ENCODE data around the gene DDN.

Gene DDN

DNA sequence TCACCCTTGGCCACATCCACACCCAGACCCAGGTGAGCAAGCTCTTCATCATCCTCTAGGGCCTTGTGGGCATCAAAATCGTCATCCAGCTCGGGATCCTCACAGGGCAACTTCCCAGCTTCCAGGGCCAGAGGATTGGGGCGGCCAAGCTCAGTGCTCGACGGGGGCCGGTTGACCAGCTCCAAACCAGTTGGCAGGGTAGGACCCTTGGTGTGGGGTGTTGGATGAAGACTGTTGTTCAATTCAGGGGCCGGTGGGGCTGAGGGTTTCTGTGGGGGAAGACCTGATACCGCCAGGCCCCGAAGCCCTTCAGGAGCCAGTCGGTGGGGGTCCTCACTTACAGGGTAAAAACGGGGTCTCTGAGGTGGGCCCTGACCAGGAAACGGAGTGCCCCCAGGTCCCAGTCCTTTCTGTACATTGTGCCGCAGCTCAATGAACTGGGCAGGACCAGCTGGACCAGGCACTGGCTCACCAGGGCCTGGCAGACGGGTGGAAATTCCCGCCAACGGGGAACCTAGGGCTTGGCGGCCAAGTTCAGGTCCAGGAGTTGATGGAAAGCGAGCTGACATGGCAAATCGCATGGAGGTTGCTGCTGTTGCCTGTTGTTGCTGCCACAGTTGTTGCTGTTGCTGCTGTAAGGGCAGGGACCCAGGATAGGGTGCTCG is 39.2 kb upstream of the DDN start:
- H3K9ac ChIP-seq (ENCODE audit: low read depth, low read length), result no peak overlapping the region
- peaks cover 98% of the 10 kb centered on the region for H3K36me3 ChIP-seq (ENCODE audit: insufficient read depth, low read depth, low read length)
- H3K9me3 ChIP-seq (ENCODE audit: insufficient read depth, low read depth, low read length), result no peaks in the 10 kb centered on the region
- no peaks in the 10 kb centered on the region for H3K4me1 ChIP-seq (ENCODE audit: insufficient read depth, low read length)
- H3K27me3 ChIP-seq (ENCODE audit: insufficient read depth, low read length), result no peaks in the 10 kb centered on the region
- H3K4me3 ChIP-seq (ENCODE audit: low read length), result no peak overlapping the region
- no peak overlapping the region for H3K27ac ChIP-seq (ENCODE audit: low read length)

DNA sequence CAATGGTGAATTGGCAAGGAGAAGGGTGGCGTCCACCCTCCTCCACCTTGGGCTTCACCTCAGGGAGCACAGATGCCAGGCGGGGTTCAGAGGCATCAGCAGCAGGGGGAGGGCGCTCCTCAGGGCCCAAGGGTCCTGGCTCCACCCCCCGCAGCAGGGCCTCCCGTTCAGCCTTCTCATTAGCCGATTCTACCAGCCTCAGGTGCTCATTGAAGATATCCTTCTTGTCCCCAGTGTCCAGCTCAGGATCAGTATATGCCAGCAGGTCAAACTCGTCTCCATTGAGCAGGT is 38.7 kb upstream of the DDN start:
- Histone ChIP-seq H3K27ac (ENCODE audit: low read length) (no peak overlapping the region), H3K36me3 (ENCODE audit: insufficient read depth, low read depth, low read length) (peaks cover 98% of the 10 kb centered on the region)

DNA sequence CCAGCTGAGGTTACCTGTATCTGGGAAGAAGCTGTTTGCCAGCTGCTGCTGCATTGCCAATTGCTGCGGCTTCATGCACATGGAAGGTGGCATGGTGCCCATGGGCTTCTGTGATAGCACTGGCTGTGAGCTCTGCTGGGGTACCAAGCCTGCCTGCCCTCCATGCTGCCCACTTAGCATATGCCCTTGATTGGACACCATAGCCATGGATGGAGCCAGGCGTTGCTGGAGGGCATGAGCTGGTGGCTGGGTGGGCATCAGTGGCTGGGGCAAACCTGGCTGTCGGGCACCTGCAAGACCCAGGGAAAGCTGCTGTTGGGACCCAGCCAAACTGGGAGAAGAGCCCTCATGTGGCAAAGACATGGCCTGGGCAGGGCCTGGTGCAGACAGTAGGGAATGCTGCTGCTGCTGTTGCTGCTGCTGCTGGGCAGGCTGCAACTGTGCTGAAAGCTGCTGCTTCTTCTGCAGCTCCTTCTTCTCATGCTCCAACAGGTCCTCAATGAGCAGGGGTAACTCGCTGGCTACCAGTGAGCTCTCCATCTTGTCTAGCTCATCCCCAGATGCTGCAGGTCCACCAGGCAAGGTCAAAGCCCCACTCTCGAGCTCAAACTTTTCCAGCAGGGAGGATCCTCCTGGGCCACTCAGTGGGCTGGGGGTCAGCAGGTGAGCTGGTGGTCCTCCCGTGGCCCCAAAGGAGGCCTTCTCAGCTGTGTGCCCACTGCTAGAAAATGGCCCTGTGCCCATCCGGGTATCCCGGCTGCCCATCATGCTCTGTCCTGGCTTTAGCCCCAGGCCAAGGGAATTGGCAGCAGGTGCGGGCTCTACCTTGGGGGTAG is 38.2 kb upstream of the DDN start:
- H3K36me3 ChIP-seq (ENCODE audit: insufficient read depth, low read depth, low read length), result peaks cover 98% of the 10 kb centered on the region
- no peak overlapping the region for H3K27ac ChIP-seq (ENCODE audit: low read length)
- no peaks in the 10 kb centered on the region for H3K4me1 ChIP-seq (ENCODE audit: insufficient read depth, low read length)
- H3K27me3 ChIP-seq (ENCODE audit: insufficient read depth, low read length), result no peaks in the 10 kb centered on the region
- no peak overlapping the region for H3K9ac ChIP-seq (ENCODE audit: low read depth, low read length)
- H3K9me3 ChIP-seq (ENCODE audit: insufficient read depth, low read depth, low read length), result no peaks in the 10 kb centered on the region
- H3K4me3 ChIP-seq (ENCODE audit: low read length), result no peak overlapping the region

More for the DNA sequence above, 38.7 kb upstream of the DDN start:
- Histone ChIP-seq H3K9me3 (ENCODE audit: insufficient read depth, low read depth, low read length) (no peaks in the 10 kb centered on the region), H3K4me3 (ENCODE audit: low read length) (no peak overlapping the region), H3K9ac (ENCODE audit: low read depth, low read length) (no peak overlapping the region), H3K27me3 (ENCODE audit: insufficient read depth, low read length) (no peaks in the 10 kb centered on the region), H3K4me1 (ENCODE audit: insufficient read depth, low read length) (no peaks in the 10 kb centered on the region)

DNA sequence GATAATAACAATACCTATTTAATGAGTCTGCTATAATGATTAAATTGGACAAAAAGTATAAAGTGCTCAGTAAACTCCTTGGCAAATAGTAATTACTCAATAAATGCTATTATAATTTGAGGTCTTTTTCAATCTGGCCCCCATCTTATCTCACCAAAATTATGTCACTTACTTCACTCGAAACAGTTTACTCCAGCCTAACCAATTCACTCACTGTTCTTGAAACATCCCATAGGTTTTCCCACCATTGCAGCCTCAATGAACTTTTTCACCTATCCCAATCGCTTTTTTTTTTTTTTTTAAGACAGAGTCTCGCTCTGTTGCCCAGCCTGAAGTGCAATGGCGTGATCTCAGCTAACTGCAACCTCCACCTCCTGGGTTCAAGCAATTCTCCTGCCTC is 36.9 kb upstream of the DDN start:
- Histone ChIP-seq H3K27me3 (ENCODE audit: insufficient read depth, low read length) (no peaks in the 10 kb centered on the region), H3K36me3 (ENCODE audit: insufficient read depth, low read depth, low read length) (peaks cover 98% of the 10 kb centered on the region), H3K9ac (ENCODE audit: low read depth, low read length) (no peak overlapping the region), H3K27ac (ENCODE audit: low read length) (no peak overlapping the region), H3K4me1 (ENCODE audit: insufficient read depth, low read length) (no peaks in the 10 kb centered on the region), H3K9me3 (ENCODE audit: insufficient read depth, low read depth, low read length) (no peaks in the 10 kb centered on the region), H3K4me3 (ENCODE audit: low read length) (no peak overlapping the region)

DNA sequence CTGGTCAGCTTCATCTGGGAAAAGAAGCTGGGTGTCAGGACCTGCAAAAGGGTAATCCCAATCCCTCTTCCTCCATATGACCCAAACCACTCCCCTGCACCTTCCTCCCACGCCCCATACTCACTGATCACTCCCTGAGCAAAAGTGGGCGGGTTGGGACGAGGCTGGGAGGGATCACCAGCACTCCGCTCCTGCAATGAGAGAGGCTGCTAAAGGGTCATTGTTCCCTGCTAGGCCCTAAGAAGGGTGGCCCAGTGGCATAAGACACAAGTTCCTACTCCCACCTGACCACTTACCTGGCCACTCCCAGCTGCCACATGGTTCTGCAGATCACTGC is 35.1 kb upstream of the DDN start:
- H3K27ac ChIP-seq (ENCODE audit: low read length), result no peak overlapping the region
- H3K27me3 ChIP-seq (ENCODE audit: insufficient read depth, low read length), result no peaks in the 10 kb centered on the region
- H3K4me1 ChIP-seq (ENCODE audit: insufficient read depth, low read length), result no peaks in the 10 kb centered on the region
- H3K9me3 ChIP-seq (ENCODE audit: insufficient read depth, low read depth, low read length), result no peaks in the 10 kb centered on the region
- no peak overlapping the region for H3K4me3 ChIP-seq (ENCODE audit: low read length)
- peaks cover 99% of the 10 kb centered on the region for H3K36me3 ChIP-seq (ENCODE audit: insufficient read depth, low read depth, low read length)
- H3K9ac ChIP-seq (ENCODE audit: low read depth, low read length), result no peak overlapping the region

DNA sequence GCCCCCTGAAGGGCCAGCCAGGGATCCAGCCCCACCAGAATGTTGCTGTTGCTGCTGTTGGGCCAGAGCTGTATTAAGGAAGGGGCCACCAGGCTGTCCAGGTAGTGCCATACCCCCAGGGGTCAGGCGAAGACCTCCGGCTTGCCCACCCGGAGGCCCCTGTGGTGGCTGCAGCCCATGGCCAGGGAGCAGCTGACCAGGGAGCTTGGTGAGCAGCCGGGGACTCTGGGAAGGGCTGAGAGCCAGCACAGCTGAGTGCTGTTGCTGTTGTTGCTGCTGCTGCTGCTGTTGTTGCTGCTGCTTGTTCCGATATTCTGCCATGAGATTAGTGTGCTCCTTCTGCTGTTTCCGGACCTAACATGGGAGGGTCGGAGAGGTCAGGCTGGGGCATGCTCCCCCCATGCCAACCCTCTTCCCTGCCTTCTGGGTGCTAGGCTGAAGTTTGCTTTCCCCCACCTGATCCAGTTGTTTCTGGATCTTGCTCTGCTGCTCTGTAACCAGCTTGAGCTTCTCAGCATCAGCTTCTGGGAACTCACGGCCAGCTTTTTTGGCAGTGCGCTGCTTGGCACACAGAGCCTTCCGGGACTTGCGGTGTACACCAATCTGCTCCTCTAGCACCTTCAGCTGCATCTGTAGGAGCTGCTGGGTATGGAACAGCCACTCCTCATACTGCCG is 34.6 kb upstream of the DDN start:
- Histone ChIP-seq H3K9ac (ENCODE audit: low read depth, low read length) (no peak overlapping the region), H3K36me3 (ENCODE audit: insufficient read depth, low read depth, low read length) (peaks cover 99% of the 10 kb centered on the region), H3K4me1 (ENCODE audit: insufficient read depth, low read length) (no peaks in the 10 kb centered on the region), H3K27me3 (ENCODE audit: insufficient read depth, low read length) (no peaks in the 10 kb centered on the region), H3K27ac (ENCODE audit: low read length) (no peak overlapping the region), H3K4me3 (ENCODE audit: low read length) (no peak overlapping the region), H3K9me3 (ENCODE audit: insufficient read depth, low read depth, low read length) (no peaks in the 10 kb centered on the region)

- no peak overlapping the region for H3K4me3 ChIP-seq (ENCODE audit: low read length)
- H3K27ac ChIP-seq (ENCODE audit: low read length), result no peak overlapping the region
- H3K36me3 ChIP-seq (ENCODE audit: insufficient read depth, low read depth, low read length), result peaks cover 99% of the 10 kb centered on the region
- H3K9ac ChIP-seq (ENCODE audit: low read depth, low read length), result no peak overlapping the region
- H3K9me3 ChIP-seq (ENCODE audit: insufficient read depth, low read depth, low read length), result no peaks in the 10 kb centered on the region
- no peaks in the 10 kb centered on the region for H3K27me3 ChIP-seq (ENCODE audit: insufficient read depth, low read length)
- H3K4me1 ChIP-seq (ENCODE audit: insufficient read depth, low read length), result no peaks in the 10 kb centered on the region
Observed at GRCh38 chr12:49032679-49033447, 33.7 kb upstream of the DDN start.

DNA sequence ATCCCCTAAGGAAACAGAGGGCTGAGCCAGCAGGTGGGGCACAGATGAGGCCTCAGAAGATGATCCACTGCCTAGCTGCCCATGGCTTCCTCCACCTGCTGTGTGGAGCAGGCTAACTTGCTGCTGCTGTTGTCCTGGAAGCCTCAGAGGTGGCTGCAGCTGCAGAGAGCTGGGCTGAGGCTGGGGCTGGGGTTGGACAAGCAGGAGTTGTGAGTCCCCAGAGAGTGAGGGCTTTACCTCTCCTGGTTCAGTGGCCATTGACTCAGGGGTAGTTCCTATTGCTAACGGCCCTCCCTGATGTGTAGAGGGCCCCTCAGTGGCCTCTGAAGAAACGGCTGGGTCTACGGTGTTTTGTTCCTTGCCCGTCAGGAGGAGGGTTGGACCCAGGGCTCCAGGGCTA is 33.1 kb upstream of the DDN start:
- no peak overlapping the region for H3K9ac ChIP-seq (ENCODE audit: low read depth, low read length)
- H3K4me3 ChIP-seq (ENCODE audit: low read length), result no peak overlapping the region
- H3K27ac ChIP-seq (ENCODE audit: low read length), result no peak overlapping the region
- H3K9me3 ChIP-seq (ENCODE audit: insufficient read depth, low read depth, low read length), result no peaks in the 10 kb centered on the region
- H3K27me3 ChIP-seq (ENCODE audit: insufficient read depth, low read length), result no peaks in the 10 kb centered on the region
- no peaks in the 10 kb centered on the region for H3K4me1 ChIP-seq (ENCODE audit: insufficient read depth, low read length)
- peaks cover 99% of the 10 kb centered on the region for H3K36me3 ChIP-seq (ENCODE audit: insufficient read depth, low read depth, low read length)

DNA sequence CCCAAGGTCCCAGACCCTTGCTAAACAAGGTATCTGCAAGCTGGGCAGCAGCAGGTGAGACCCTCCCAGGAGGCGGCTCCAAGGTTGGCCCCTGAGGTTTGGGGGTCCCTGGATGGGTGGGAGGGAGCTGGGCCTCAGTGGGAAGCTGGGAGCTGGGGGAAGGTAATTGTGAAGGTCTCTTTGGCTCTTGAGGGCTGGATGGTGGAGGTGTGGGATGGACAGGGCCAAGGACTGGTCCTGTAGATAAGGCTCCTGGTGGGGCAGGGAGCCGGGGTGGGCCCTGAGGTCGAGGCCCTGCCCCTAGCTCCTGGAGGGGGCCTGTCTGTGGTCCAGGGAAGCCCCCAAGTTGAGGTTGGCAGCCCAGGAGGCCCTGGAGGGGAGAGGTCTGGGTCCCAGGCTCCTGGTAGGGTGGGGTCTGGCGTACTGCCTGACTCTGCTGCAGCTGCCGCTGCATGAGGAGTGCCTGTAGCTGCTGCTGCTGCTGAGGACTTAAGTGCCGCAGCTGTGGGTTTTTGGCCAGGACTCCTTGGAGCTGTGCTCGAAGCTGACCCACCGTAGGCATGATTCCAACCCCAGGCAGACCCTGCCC is 32.5 kb upstream of the DDN start:
- Histone ChIP-seq H3K27ac (ENCODE audit: low read length) (no peak overlapping the region), H3K36me3 (ENCODE audit: insufficient read depth, low read depth, low read length) (peaks cover 97% of the 10 kb centered on the region), H3K9ac (ENCODE audit: low read depth, low read length) (no peak overlapping the region), H3K27me3 (ENCODE audit: insufficient read depth, low read length) (no peaks in the 10 kb centered on the region), H3K9me3 (ENCODE audit: insufficient read depth, low read depth, low read length) (no peaks in the 10 kb centered on the region), H3K4me3 (ENCODE audit: low read length) (no peak overlapping the region), H3K4me1 (ENCODE audit: insufficient read depth, low read length) (no peaks in the 10 kb centered on the region)

- Histone ChIP-seq H3K36me3 (ENCODE audit: insufficient read depth, low read depth, low read length) (peaks cover 99% of the 10 kb centered on the region), H3K9ac (ENCODE audit: low read depth, low read length) (no peak overlapping the region), H3K4me1 (ENCODE audit: insufficient read depth, low read length) (no peaks in the 10 kb centered on the region), H3K9me3 (ENCODE audit: insufficient read depth, low read depth, low read length) (no peaks in the 10 kb centered on the region), H3K27me3 (ENCODE audit: insufficient read depth, low read length) (no peaks in the 10 kb centered on the region), H3K4me3 (ENCODE audit: low read length) (no peak overlapping the region), H3K27ac (ENCODE audit: low read length) (no peak overlapping the region)
Observed at GRCh38 chr12:49030714-49031572, 31.8 kb upstream of the DDN start.

DNA sequence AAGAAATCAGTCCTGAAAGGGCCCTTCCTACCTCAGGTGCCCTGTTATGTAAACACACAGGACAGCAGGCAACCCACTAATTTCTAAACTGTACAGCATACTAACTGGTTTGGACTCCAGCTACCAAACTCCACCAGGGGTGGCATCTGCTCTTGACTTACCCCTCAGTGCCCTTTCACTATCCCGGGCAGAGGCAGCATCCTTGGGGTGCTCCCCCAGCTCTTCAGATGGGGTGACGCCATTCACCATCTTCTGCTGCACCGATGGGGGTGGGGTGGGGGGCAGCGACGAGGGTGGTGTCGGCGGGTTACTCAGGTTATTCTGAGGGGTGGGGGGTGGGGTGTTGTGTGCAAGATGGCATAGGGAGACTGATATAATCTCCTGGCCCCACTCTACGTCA is 30.9 kb upstream of the DDN start:
- no peaks in the 10 kb centered on the region for H3K27me3 ChIP-seq (ENCODE audit: insufficient read depth, low read length)

More for the DNA sequence above, 30.9 kb upstream of the DDN start:
- Histone ChIP-seq H3K27ac (ENCODE audit: low read length) (no peak overlapping the region), H3K4me1 (ENCODE audit: insufficient read depth, low read length) (no peaks in the 10 kb centered on the region), H3K9me3 (ENCODE audit: insufficient read depth, low read depth, low read length) (no peaks in the 10 kb centered on the region), H3K9ac (ENCODE audit: low read depth, low read length) (no peak overlapping the region), H3K4me3 (ENCODE audit: low read length) (no peak overlapping the region), H3K36me3 (ENCODE audit: insufficient read depth, low read depth, low read length) (peaks cover 99% of the 10 kb centered on the region)

Data from iPS-20b (cell line).